Prostate gland (tissue), 2 donors: ENCODE results near the gene INHA.

ENCODE experiments used
- CTCF ChIP-seq, 4 experiments: fragments of 200-600 bp in 2 of 4; fragments of 450-650 bp in 2 of 4; sonication (generic) in 2 of 4; IDR thresholded peaks; 1 replicate in 3 of 4; 2 replicates in 1 of 4; pipeline ENCODE4 v1.5.1; 2016 to 2019; ENCODE audit warnings: antibody characterized with exemption in 4 of 4, mild to moderate bottlenecking in 2 of 4, moderate library complexity in 2 of 4
- POLR2A ChIP-seq: fragments of 450-650 bp; IDR thresholded peaks from one replicate; pipeline ENCODE4 v1.6.1; 2016; ENCODE audit warnings: antibody characterized with exemption, mild to moderate bottlenecking
- POLR2AphosphoS5 ChIP-seq: sonication (generic); formaldehyde crosslinking; IDR thresholded peaks from one replicate; pipeline ENCODE4 v1.6.1; 2017; ENCODE audit warnings: antibody characterized with exemption

GRCh38 chr2:219622472-219622871 lies 50.4 kb downstream of the INHA start:
- no peak for TF ChIP-seq CTCF (IDR thresholded peaks at IDR 0.05)
- no peak for TF ChIP-seq POLR2AphosphoS5
- no peak for TF ChIP-seq POLR2A
